NCI-H1105 (cell line): ENCODE data around the gene KLK6.

Source experiments
- DNase-seq: peaks from one replicate; lab custom pipeline; 2025; lab: John Stamatoyannopoulos, UW

The KLK6 gene

DNA sequence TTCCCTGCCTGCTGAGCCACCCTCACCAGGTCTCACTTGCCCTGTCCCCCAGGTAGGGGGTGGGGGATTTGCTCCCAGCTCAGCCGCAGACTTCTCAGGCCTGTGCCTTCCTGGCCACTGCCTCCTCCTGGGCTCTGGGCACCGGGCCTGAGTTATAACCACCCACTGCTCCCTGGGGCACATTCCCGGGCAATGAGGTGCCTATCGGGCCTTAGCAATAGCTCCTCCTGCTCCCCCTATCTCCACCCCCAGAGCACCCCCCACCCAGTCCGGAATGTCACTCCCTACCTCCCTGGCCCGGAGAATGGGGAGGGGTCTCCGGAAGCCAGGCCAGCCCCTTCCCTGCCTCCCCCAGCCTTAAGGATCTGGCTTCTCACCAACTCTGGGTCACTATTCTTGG lies 16.5 kb downstream of the KLK6 start, which contains the start of gene KLK5:
Gene KLK5, minus strand, starts transcription at position 129 of the 400 bp plus-strand sequence. CDS start 381 bp downstream, outside the sequence.
- DNase-seq, result no peak

DNA sequence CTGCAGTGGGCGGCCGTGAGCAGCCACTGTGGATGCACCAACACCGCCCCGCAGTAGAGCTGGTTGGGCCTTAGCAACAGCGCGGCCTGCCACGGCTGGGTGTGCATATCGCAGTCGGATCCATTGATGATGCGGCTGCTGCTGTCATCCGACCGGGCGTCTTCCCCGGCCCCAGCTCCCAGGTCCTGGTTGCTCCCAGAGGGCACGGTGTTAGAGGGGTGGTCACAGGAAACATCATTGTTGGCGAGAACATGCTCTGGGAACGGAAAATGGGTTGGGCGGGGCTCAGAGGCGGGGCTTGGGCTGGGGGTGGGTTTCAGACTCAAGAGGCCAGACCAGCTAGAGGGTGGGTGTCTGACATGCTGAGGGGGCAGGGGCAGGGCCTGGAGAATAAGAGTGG lies 19.5 kb downstream of the KLK6 start:
- DNase-seq, result no peak

DNA sequence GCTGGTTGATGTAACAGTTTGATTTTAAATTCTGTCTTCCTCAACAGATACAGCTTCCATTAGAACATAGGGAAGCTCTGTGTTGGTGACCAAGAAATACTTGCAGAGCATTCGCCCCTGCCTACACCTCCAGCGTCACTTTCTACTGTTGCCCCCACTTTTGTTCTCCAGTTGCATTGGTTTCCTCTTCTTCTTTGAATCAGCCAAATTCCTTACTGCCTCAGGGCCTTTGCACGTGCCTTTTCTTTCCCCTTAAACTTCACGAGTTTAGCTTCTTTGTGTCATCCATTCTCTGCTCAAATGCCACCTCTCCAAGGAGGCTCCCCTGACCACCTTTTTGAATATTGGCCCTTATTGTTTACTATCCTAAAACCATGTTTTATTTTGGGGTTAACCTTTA lies 22.3 kb downstream of the KLK6 start:
- no peak for DNase-seq

DNA sequence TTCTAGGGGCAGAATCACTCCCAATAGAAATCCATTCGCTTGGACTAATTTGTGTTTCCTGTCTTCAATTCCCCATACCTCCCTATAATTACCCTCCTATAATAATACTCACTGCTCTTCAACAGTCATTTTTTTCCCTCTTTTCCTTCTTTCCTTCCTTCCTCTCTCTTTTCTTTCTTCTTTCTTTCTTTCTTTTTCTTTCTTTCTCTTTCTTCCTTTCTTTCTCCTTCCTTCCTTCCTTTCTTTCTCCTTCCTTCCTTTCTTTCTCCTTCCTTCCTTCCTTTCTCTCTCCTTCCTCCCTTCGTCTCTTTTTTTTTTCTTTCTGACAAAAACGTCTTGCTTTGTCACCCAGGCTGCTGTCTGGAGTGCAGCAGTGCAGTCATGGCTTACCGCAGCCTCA lies 24.6 kb downstream of the KLK6 start:
- DNase-seq, result no peak

DNA sequence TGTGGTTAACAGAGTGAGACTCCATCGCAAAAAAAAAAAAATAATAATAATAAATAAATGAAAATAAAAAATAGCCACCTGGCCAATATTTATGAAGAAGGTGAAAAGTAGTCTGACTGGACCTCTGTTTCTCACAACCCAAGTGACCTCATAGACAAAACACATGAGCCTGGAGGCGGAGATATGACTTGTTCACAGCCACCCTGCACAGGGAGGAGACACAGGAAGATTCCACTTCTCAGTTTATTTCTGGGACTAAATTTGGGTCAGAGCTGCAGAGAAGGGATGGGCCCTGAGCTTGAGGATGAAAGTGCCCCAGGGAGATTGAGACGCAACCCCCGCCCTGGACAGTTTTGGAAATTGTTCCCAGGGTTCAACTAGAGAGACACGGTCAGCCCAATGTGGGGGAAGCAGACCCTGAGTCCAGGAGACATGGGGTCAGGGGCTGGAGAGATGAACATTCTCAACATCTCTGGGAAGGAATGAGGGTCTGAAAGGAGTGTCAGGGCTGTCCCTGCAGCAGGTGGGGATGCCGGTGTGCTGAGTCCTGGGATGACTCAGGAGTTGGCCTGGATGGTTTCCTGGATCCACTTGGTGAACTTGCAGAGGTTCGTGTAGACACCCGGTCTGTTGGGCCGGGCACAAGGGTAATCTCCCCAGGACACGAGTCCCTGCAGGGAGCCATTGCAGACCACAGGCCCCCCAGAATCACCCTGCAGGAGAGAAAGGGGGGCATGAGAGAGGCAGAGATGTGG lies 26.1 kb downstream of the KLK6 start:
- no peak for DNase-seq

DNA sequence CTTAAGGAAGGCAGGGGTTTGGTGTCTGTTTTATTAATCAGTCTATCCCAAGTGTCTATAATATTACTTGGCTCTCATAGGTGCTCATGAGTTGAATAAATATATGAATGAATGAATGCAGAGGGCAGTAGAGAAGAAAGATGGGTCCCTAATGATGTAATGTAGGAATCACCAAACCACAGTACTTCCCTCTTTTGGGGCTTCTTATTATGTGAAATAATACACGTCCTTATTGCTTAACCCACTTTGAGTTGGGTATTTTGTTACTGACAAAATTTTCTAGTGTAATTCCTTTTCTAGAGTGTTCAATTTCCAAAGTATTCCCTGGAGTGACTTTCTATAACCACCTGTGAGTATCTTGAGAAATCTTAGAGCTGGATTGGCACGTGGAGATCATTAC lies 29.8 kb downstream of the KLK6 start:
- no peak for DNase-seq

DNA sequence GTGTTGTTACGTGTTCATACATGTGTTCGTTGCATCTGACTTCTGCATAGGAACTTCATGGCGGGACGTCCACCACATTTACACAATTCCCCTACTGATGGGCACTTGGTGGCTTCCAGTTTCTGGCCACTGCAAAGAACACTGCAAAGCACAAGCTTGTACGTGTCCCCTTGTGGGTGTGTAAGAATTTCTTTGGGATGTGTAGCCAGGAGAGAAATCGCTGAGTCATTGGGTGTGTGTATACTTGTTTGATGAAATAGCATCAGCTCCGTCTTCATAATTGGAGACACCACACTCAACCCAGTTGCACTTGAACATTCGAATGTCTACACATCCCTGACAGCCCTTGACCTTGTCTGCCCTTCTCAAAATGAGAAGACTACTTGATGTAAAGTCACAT lies 35.8 kb downstream of the KLK6 start:
- no peak for DNase-seq

DNA sequence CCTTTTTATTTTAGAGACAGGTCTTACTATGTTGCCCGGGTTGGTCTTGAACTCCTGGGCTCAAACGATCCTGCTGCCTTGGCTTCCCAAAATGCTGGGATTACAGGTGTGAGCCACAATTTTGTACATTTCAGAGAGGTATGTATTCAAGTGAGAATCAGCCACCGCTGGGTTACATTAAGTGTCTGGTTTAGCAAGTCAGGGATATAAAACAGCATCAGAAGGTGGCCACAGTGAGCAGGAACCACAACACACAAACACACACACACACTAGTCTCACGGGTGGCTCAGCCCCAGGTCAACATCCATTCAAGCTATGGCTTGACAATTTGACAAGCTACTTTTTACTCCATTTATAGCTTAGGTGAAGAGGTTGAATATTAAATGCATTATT lies 36.7 kb downstream of the KLK6 start:
- DNase-seq, result no peak

DNA sequence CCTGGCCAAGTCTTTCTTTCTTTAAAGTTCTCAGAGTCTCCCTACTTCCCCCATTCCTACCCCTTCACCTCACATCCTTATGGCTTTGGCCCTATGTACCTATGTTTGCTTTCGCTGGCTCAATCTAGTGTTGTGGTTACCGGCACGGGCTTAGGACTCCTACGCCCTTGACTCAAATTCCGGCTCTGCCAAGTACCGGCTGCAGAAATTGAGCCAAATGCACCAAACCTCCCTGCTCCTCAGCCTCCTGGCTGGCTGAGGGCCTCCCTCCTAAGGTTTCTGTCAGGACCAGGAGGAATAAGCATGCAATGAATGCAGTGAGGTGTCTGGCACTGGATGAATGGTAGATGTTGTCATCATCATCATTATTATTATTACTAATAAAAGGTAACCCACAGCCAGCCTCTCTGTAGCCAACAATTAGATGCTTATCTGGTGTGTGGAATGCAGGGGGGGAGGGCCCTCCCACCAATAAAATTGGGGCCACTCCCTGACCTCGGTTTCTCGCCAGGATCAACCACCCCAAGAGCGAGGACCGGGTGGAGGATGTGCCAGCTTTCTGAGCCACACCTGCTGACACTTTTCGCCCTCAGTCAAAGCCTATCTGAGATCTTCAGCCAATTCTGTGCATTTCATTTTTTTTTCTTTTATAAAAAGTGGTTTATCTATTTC lies 37.2 kb downstream of the KLK6 start:
- DNase-seq, result no peak

DNA sequence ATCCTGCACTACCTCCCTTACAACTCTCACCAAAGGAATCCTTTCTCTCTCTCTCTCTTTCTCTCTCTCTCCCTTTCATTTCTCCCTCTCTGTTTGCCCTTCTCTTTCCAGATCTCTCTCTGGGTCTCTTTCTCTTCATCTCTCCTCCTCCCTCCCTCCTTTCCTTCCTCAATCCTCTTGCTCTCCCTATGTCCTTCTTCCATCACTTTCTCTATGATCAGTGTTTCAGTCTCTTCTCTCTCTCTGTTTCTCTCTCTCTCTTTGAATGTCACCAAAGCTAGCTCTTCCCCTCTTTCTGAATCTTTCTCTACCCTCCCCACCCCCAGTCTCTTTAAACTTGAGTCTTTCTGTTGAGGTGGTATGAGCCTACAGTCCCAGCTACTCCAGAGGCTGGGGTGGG lies 38.4 kb downstream of the KLK6 start:
- no peak for DNase-seq

DNA sequence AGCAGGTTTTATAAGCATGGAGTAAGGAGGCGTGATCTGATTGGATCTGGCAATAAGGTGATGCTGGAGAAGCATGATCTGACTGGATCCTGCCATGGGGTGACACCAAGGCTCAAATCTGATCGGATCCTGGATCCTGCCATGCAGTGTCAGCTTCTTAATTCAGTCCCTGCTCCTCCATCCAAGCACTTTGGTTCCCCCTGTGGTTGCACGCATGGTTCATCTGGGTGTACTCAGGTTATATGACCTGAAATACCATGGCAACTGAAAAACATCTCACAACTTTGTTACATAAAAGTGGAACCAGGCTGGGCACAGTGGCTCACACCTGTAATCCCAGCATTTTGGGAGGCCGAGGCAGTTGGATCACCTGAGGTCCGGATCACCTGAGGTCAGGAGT lies 40.6 kb downstream of the KLK6 start:
- no peak for DNase-seq

DNA sequence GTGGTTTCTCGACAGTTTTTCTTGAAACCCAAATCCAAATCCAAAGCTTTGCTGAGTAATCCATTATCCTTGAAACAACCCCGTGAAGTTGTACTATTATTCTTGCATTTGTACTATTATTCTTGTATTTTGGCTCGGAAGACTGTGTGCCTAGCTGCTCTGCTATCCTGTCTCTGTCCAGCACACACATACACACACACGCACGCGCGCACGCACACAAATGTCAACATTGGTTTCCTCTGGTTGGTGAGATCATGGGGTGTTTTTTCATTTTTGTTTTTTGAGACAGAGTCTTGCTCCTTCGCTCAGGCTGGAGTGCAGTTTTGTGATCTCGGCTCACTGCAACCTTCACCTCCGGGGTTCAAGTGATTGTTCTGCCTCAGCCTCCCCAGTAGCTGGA lies 43.2 kb downstream of the KLK6 start:
- DNase-seq, result no peak

DNA sequence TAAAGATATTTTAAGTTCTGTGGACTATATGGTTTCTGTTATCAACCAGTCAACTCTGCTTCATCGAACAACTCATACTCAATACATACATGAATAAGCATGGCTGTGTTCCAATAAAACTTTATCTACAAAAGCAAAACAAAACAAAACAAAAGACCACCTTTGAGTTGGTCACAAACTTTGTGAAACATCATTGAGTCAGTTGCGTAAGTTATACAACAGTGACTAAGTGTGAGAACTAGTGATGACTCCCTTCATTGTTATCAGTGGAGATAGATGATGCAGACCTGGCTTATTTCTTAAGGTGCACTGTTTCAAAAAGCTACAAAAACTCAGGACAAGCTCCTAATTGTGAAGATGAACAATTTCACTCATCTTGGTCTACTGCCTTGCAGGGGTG lies 43.7 kb downstream of the KLK6 start:
- no peak for DNase-seq

DNA sequence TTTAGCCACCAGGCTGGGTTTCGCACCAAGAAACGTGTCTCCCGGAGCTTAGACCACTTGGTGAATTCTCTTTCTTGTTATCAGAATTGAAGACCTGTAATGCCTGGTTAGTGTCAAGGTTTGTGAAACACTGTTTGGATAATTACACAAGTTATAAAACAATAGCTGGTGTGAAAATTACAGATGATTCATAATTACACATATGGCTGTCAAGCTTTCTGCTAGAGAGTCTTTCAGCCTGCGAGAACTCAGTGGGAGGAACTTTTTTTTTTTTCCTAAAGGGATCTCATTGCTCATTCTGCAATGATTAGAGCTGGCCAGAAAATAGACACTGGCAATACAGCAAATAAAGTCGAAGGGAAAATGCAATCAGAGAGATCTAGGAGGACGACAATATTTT lies 44.8 kb downstream of the KLK6 start:
- no peak for DNase-seq

DNA sequence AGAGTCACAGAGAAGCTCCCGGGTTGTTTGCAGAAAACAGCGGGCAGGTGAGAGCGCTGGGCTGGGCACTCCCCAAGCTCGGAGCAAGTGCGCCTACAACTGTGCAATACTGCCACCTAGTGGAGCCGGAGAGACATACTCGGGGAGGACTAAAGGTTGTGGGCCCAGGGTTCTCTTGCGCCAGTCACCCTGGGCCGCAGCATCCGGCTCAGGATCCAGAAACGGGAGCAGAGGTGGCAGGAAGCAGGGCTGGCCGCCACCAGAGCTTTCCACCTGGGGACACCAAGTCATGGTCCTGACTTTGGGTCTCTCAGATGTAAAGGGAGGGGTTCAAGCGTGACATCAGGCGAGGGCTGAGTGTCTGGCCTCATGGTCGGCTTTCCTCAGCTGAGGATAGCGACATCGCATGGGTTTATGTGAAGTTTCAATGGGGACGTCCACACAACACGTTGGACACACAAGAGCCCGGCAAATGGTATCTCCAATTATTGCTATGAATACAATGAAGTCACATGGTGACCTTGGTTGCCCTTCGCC lies 47.0 kb downstream of the KLK6 start:
- DNase-seq, result peak; percentile 82

DNA sequence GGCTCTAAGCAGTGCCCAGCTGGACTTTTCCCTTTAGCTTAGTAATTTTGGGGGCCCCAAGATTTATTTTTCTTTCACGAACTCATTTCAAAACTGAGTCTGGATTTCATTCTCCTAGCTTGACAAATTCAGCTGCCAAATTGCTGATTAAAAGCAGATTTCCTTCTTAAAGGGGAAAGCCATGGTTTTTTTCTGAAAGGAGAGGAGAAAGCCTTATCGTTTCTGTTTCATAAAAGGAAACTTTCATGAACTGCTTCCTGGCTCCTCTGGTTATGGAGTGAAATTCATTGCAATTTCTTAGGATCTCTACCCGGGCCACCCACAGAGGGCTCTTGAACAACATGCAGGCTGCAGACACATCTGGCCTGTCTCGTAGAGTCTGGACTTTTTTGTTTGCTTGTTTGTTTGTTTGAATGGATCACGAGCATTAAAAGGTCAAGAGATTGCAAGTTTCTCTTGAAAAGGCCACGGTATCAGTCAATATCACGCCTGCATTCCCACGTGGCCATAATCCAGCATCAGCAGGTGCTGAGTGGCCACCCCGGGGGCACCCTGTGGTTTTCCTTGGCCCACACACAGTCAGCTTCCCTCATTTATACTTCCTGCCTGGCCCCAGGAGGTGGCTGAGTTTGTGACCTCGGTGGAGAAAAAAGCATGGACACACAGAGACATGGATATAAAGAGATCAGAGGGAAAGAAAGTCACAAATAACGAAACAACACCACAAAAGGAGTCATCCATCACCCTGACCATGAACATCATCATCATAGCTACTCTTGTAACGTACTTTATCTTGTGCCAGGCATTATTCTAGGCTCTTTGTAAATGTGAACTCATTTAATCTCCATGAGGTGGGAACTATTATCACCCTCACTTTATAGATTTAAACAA lies 47.7 kb downstream of the KLK6 start:
- DNase-seq, result no peak

DNA sequence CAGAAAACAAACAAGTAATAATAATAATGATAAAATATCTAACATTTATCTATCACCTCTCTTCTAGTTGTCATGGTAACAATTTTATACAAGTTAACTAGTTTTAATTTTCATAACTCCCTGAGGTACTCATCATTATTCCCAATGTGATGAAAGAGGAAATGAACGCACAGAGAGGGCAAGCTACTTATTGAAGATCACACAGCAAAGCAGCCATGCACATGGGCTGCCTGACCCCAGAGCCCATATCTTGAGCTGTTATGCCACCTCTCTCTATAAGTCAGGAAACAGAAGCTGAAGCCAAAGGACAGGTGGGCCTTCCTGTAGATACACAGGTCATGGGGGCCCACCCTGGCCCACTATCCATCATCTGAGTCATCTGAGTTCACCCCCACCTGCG lies 53.3 kb downstream of the KLK6 start:
- no peak for DNase-seq

DNA sequence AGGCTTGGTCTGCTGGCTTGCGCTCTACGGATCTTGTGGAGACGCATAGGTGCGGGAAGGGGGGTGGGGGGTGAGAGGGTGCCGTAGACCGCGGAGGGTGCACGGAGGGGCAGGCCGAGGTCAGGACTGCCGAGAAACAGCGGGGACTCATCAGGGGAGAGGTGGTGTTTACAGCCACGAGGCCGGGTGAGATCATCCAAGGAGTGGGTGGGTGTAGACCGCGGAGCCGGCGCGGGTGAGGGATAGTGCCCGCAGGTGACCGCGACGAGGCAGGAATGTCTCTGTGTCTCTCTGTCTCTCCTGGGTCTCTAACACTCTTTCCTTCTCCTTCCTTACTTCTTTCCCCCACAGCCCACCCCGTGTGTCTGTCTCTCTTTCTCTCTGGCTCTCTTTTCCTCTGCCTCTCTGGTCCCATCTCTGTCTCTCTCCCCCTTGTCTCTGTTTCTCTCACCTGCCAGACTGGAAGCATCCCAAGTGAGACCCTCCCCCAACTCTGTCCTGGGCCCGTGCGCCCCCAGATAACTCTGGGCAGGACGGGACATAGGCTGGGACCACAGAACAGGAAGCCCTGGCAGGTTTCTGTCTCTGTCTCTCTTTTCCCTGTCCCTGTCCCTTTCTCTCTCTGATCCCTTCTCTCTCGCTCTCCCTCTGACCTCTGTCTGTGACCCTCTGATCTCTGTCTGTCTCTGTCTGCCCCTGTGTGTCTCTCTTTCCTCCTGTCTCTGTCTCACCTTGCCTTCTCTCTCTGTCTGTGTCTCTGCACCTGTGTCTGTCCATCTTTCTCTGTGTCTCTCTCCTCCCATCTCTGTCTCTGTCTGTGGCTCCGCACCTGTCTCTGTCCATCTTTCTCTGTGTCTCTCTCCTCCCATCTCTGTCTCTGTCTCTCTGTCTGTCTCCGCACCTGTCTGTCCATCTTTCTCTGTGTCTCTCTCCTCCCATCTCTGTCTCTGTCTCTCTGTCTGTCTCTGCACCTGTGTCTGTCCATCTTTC lies 56.4 kb downstream of the KLK6 start:
- no peak for DNase-seq

DNA sequence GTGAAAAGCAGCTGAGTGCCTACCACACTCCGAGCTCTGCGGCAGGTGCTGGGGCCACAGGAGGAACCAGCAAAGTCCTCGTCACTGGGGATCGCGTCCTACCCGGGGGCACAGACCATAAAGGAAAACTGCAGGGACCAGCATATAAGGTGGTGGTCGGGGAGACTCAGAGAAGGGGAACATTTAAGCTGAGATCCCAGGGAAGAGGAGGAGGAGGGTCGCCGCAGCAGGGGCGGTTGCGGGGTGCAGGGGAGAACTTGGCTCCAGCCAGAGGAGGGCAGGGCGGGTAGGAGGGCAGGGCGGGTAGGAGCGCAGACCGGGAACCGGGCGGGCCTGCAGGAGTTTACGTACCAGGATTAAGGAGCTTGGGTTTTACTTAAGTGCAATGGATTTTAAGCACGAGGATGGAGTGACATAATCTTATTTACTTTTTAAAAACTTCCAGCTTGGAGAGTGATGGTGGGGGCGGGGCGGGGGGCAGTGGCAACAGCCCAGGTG lies 57.2 kb downstream of the KLK6 start:
- no peak for DNase-seq

DNA sequence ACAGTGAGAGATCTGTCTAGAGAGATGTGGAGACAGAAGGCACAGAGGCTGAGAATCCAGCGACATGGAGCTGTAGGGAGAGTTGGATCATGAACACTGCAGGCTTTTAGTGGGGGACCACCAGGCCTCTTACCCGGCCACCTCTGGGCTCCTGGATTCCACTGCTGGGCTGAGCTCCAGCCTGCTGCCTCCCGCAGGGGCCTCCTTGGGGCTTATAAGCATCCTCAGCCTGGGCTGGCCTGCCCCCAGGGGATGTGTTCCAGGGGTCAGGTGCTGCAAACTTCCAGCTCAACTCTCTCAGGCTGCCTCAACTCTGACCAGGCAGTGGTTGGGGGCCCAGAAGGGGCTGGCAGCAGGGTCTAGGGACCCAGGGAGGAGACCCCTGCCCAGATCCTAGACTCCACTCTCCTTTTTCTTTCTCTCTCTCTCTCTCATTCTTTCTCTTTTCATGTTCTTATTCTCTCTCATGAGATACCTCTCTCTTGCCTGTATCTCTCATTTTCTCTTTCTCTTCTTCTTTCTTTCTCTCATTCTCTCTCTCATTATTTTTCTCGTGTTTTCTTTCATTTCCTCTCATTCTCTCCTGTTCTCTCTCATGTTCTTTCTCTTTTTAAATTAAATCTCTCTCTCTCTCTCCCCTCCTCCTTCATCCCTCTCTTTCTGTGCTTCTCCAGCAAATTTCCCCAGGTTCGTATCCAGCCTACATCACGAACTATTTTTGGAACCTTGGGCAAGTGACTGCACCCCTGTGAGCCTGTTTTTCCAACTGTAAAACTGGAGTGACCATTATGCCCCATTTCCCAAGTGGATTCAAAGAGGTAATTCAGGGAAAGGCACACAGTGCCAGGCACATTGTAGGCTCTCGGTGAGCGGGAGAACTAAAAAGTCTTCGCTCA lies 57.9 kb downstream of the KLK6 start, which contains the start of gene KLK4:
Gene KLK4, minus strand, starts transcription at position 190 of the 896 bp plus-strand sequence. CDS start 657 bp downstream, outside the sequence.
- DNase-seq, result no peak
